Epidermal melanocyte (primary cell): ENCODE results near the gene SMURF2.

Experiments used
- DNase-seq: peaks from one replicate; pipeline ENCODE4 v3.0.0; 2011; ENCODE audit warnings: low spot score; ENCODE audit not compliant: insufficient read length

Gene SMURF2

GRCh38 chr17:64540118-64540776 is 121.9 kb downstream of the SMURF2 start:
- DNase-seq, result no peak

- no peak for DNase-seq
Observed at GRCh38 chr17:64538508-64539130, 123.5 kb downstream of the SMURF2 start.

GRCh38 chr17:64537488-64537887 is 124.6 kb downstream of the SMURF2 start:
- no peak for DNase-seq

GRCh38 chr17:64536913-64537312 is 125.2 kb downstream of the SMURF2 start:
- DNase-seq, result no peak

- no peak for DNase-seq
Observed at GRCh38 chr17:64535357-64535756, 126.8 kb downstream of the SMURF2 start.

DNA sequence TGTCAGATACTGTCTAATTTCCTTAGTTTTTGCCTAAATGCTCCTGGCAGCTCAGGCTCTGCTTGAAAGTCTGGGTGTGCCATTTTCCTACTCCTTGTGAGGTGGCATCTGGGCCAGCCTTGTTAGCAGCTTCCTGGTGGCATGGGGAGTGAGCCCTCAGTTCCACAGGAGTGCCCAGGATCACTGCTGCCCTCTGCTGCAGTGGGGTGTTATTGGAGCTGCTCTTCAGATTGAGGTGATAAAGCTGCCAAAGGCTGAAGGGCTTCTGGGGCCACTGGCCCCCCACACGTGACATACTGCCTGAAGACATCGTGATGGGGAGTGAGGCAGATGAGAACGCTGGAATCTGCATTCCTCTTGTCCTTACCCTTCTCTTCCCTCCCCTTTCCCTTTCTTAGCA is 127.9 kb downstream of the SMURF2 start:
- DNase-seq, result no peak

GRCh38 chr17:64533784-64534183 is 128.3 kb downstream of the SMURF2 start:
- DNase-seq, result no peak

DNA sequence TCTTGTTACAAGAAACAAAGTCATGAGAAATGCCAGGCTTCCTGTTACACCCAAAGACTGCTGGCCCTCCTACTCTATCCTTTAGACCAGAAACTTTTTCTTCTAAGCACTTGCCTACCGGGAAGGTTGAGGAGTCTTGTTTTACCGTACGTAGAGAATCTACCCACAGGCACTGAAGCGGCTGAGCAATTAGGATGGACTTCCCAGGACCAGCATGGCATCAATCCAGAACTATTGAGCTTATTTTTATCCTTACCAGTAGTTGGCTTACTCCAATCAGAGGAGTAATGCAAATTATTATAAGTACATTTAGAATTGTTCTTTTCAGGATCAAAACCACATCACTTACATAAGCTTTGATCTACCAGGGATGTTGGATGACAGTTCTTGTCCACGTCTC is 129.7 kb downstream of the SMURF2 start:
- no peak for DNase-seq

GRCh38 chr17:64531955-64532371 is 130.1 kb downstream of the SMURF2 start:
- DNase-seq, result no peak

- no peak for DNase-seq
Observed at GRCh38 chr17:64529221-64529620, 132.9 kb downstream of the SMURF2 start.

- no peak for DNase-seq
Observed at GRCh38 chr17:64527914-64528313, 134.2 kb downstream of the SMURF2 start.

- DNase-seq, result no peak
Observed at GRCh38 chr17:64520359-64520758, 141.7 kb downstream of the SMURF2 start.

DNA sequence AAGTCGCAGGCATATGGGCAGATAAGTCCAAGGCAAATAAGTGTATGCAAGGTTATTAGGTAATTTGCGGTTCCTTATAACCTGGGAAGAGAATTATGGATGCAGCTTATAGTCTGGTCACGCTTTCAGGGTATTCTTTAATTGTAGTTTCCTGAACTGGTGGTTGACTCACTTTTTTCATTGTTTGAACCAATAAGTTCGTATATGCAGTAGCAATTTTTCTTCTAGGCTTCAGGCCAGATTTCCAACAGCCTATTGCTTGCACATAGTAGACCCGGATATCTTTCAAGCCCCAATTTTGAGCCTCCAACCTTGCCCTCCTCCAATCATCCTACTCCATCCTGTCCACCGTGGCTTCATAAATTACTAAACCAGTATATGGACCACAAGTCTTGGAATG is 142.5 kb downstream of the SMURF2 start:
- no peak for DNase-seq

GRCh38 chr17:64515829-64516228 is 146.3 kb downstream of the SMURF2 start:
- DNase-seq, result no peak

GRCh38 chr17:64515419-64515818 is 146.7 kb downstream of the SMURF2 start:
- DNase-seq, result no peak

DNA sequence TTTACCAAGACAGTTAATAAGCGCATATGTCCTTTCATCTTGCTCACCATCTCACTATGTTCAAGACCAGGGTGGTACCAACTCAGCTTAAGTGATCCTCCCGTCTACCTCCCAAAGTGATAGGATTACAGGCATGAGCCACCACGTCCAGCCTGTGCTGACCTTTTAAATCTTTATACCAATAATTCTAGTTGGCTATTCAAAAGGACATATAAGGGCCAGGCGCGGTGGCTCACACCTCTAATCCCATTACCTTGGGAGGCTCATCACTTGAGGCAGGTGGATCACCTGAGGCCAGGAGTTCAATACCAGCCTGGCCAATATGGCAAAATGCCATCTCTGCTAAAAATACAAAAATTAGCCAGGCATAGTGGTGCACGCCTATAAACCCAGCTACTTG is 152.9 kb downstream of the SMURF2 start:
- no peak for DNase-seq

DNA sequence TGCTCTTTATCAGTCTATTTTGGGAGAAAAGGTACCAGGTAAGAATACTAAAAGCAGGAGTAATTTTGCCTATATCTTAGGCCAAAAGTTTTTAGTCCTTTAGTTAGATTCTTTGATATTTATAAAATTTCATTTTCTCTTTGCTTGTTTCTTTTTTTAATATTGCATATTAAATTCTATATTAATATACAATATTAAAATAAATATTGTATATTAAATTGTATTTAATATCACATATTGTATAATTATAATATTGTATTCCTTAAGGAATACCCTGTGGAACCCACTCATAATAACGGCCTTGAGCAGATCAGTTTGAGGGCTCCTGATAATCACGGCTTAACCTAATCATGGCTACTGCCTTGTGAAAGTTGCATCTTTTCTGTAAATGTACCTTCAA is 153.4 kb downstream of the SMURF2 start:
- no peak for DNase-seq

DNA sequence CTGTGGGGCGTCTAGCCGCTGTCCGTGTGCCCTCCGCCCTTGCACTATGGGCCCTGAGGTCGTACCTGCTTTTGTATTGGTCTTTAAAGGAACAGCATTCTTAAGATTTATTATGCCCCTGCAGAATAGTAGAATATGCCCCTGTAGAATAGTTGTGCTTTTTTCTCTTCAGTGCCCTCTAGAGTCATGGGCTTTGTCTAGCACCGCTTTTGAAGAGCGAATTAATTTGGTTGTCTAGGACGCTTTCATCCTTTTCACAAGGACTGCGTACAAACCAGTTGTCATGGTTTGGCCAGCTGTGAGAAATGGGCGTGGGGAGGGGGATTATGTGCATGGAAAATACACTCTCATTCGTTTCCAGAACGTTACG is 154.7 kb downstream of the SMURF2 start:
- DNase-seq, result peak; percentile 64

DNA sequence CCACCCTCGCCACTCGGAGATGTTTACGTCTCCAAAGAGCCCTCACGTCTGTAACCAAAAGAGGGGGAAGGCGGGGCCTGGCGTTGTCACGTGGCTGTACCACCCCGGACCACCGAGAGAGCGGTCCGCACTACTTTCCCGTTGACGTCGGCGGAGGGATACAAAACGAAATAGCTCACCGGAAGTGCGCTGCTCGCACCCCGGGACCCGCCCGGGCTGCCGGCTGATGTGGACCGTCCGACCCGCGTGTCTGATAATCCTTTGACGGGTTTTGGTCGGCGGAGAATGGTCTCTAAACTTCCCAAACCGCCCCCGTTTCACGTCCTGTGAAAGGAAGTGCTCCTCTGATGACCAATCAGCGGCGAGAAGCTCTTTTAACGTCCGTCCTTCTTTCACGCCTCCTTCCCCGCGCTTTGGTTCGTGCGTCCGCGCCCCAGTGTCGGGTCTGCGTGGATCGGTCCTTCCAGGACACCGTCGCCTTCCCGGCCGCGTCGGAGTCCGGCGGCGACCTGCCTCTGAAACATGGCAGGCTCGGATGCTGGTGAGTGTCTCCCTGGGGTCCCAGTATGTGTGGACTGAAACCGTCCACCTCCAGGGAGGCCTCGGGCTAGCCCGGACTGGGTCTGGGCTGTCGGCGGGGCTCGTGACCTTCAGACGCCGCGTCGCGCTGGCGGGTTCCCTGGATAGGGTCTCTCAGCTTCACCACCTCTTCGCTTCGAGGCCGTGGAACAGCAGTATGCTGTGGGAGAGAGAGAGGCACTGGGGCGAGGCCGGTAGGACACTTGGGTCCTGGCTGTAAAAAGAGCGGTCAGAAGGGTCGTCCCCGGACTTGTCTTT is 155.3 kb downstream of the SMURF2 start, which contains the start of gene CEP95:
Gene CEP95, plus strand, starts transcription at position 402 of the 837 bp plus-strand sequence. Its CDS starts 121 bp downstream, at position 523.
- peak; percentile 72 for DNase-seq

GRCh38 chr17:64506201-64506575 is 155.9 kb downstream of the SMURF2 start, which contains the start of gene DDX5:
Gene DDX5, minus strand, starts transcription at chr17:64506289. Its CDS starts 170 bp downstream, at chr17:64506119.
- peak; percentile 66 for DNase-seq

DNA sequence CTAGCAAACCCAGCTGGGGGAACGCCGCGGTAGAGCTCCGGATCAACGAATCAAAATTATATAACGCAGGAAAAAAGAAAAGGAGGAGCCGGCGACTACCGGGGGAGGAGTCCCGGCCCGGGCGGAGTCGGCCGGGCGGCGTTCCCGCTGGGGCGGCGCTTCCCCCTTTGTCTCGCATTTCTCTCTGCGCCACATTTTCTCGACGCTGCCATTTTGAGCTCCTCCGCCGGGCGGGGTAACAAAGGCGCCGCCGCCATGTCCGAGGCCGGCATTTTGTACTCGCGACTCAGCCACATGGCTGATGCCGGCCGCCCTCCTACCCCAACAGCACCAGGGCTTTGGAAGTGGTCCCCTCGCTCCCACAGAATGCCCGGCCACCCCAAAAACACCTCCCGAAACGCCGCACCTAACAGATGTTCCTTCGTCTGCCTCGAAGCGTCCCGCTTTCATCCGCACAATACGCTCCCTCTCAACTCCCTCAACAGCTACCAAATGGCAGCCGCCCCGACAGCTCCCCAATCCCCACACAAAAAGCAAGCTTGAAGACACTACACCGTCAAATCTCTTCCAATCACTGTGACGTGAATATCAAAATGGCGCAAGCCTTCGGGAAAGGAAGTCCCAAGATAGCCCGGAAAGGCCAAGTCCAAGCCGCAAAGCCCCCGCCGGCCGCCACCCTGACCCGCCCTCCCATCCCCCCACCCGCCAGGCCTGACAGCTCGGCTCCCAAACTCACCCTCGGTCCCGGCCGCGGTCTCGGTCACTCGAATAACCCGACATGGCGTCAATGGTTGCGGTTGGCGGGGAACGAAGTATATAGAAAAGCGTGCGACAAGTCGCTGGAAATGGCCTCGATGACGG is 156.5 kb downstream of the SMURF2 start:
- DNase-seq, result peak; percentile 59
